Gastrocnemius medialis (tissue), 4 donors: ENCODE measurements around the gene PTPRN2. TPM values are rescaled to one million over a fixed set of nuclear protein-coding genes. Genes with fewer than 3 reads are reported as not detected.

Source experiments
- ATAC-seq, 2 donors: fragments of 150-250 bp; one replicate each; pipeline ENCODE4 v1.9.1; 2016
- DNase-seq, 2 donors: peaks; one replicate each; pipeline ENCODE4 v3.0.0-alpha.2; 2019
- H3K27ac ChIP-seq, 4 donors: fragments of 200-600 bp; sonication (generic); 1 replicate in 1 of 4; 2 replicates in 3 of 4; pipeline ENCODE4 v1.5.1; 2016 to 2018; ENCODE audit warnings: mild to moderate bottlenecking in 2 of 4, moderate library complexity in 1 of 4
- H3K27me3 ChIP-seq, 3 donors: fragments of 200-600 bp; sonication (generic) in 2 of 3; 1 replicate in 1 of 3; 2 replicates in 2 of 3; pipeline versions ENCODE4 v1.5.1 to v1.6.0; 2016 to 2019; ENCODE audit warnings: mild to moderate bottlenecking in 1 of 3, moderate library complexity in 1 of 3
- H3K36me3 ChIP-seq, 2 donors: fragments of 200-600 bp; sonication (generic) in 1 of 2; one replicate each; pipeline ENCODE4 v1.5.1; 2017 to 2018
- H3K4me1 ChIP-seq, 2 donors: fragments of 200-600 bp; sonication (generic) in 1 of 2; one replicate each; pipeline ENCODE4 v1.5.1; 2016 to 2017; ENCODE audit warnings: mild to moderate bottlenecking in 2 of 2
- H3K4me3 ChIP-seq, 4 donors: fragments of 200-600 bp; sonication (generic) in 3 of 4; 1 replicate in 1 of 4; 2 replicates in 3 of 4; pipeline ENCODE4 v1.5.1; 2016 to 2019; ENCODE audit warnings: mild to moderate bottlenecking in 2 of 4
- H3K9me3 ChIP-seq, 3 donors: fragments of 200-600 bp; sonication (generic) in 2 of 3; 1 replicate in 1 of 3; 2 replicates in 2 of 3; pipeline ENCODE4 v1.5.1; 2016 to 2019
- POLR2A ChIP-seq, 2 donors: fragments of 450-650 bp; IDR thresholded peaks; one replicate each; pipeline ENCODE4 v1.6.1; 2017; ENCODE audit warnings: antibody characterized with exemption in 2 of 2, mild to moderate bottlenecking in 2 of 2, moderate library complexity in 2 of 2
- in situ Hi-C, 4 donors: fragments of 200-750 bp; cut with MboI; loops; one replicate each; pipeline versions ENCODE4 v1.15.0 to v1.8.0; 2017; ENCODE audit warnings: low sequenced_read_pairs in 4 of 4
- intact Hi-C: fragments of 100-400 bp; cut with DNase I; formaldehyde crosslinking; loops from one replicate; pipeline ENCODE4 v1.15.1; 2023; ENCODE audit warnings: low total_unique reads
- total RNA-seq, 4 donors: library from RNA; depleted of rRNA; stranded (reverse); fragments of >200 nt; gene quantifications; one replicate each; pipeline versions ENCODE4 v1.1.0 to v1.2.3, GENCODE V29; 2016
- TF ChIP-seq, protein P1 (sequence below), 5 experiments: fragments of 450-650 bp in 3 of 5; fragments of 200-600 bp in 2 of 5; sonication (generic) in 2 of 5; IDR thresholded peaks in 4 of 5; conservative IDR thresholded peaks in 1 of 5; 1 replicate in 4 of 5; 2 replicates in 1 of 5; pipeline ENCODE4 v1.5.1; 2016 to 2019; ENCODE audit warnings: antibody characterized with exemption in 5 of 5, mild to moderate bottlenecking in 3 of 5, moderate library complexity in 3 of 5

Gene PTPRN2
- total RNA-seq, 4 donors from 2014 or later = 0.66 to 0.85 (median 0.81) TPM

GRCh38 chr7:157943561-157943960 lies 644.1 kb downstream of the PTPRN2 start:
- TF ChIP-seq, protein P1, sequence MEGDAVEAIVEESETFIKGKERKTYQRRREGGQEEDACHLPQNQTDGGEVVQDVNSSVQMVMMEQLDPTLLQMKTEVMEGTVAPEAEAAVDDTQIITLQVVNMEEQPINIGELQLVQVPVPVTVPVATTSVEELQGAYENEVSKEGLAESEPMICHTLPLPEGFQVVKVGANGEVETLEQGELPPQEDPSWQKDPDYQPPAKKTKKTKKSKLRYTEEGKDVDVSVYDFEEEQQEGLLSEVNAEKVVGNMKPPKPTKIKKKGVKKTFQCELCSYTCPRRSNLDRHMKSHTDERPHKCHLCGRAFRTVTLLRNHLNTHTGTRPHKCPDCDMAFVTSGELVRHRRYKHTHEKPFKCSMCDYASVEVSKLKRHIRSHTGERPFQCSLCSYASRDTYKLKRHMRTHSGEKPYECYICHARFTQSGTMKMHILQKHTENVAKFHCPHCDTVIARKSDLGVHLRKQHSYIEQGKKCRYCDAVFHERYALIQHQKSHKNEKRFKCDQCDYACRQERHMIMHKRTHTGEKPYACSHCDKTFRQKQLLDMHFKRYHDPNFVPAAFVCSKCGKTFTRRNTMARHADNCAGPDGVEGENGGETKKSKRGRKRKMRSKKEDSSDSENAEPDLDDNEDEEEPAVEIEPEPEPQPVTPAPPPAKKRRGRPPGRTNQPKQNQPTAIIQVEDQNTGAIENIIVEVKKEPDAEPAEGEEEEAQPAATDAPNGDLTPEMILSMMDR (IDR thresholded peaks at IDR 0.05 in 4 of 5, conservative IDR thresholded peaks at IDR 0.05 in 1 of 5) = no peak
- TF ChIP-seq POLR2A (IDR thresholded peaks at IDR 0.05) = no peak
- intact Hi-C loops (no loop called here), in situ Hi-C loops (no loop called here)
- Histone ChIP-seq H3K27ac (no peak overlapping the region), H3K27me3 (no peaks in the 10 kb centered on the region), H3K4me3 (no peak overlapping the region), H3K4me1 (no peaks in the 10 kb centered on the region), H3K9me3 (no peaks in the 10 kb centered on the region), H3K36me3 (no peaks in the 10 kb centered on the region)
- ATAC-seq (no peak), DNase-seq (no peak)

- in situ Hi-C loops (no loop called here), intact Hi-C loops (no loop called here)
- no peak for ATAC-seq
- H3K4me3 ChIP-seq = no peak overlapping the region
- no peaks in the 10 kb centered on the region for H3K9me3 ChIP-seq
- DNase-seq = no peak
- TF ChIP-seq, protein P1 (IDR thresholded peaks at IDR 0.05 in 4 of 5, conservative IDR thresholded peaks at IDR 0.05 in 1 of 5) = no peak
- no peak for TF ChIP-seq POLR2A (IDR thresholded peaks at IDR 0.05)
- H3K27ac ChIP-seq = no peak overlapping the region
- no peaks in the 10 kb centered on the region for H3K4me1 ChIP-seq
- H3K27me3 ChIP-seq = no peaks in the 10 kb centered on the region
- H3K36me3 ChIP-seq = no peaks in the 10 kb centered on the region
These were observed 646.4 kb downstream of the PTPRN2 start for GRCh38 chr7:157941210-157941609.

GRCh38 chr7:157940497-157940896 lies 647.1 kb downstream of the PTPRN2 start:
- ATAC-seq (no peak), DNase-seq (no peak)
- Histone ChIP-seq H3K36me3 (no peaks in the 10 kb centered on the region), H3K4me1 (no peaks in the 10 kb centered on the region), H3K27me3 (no peaks in the 10 kb centered on the region), H3K4me3 (no peak overlapping the region), H3K9me3 (no peaks in the 10 kb centered on the region), H3K27ac (no peak overlapping the region)
- no peak for TF ChIP-seq POLR2A (IDR thresholded peaks at IDR 0.05)
- TF ChIP-seq, protein P1 (IDR thresholded peaks at IDR 0.05 in 4 of 5, conservative IDR thresholded peaks at IDR 0.05 in 1 of 5) = no peak
- in situ Hi-C loops (no loop called here), intact Hi-C loops (no loop called here)

GRCh38 chr7:157938211-157938610 lies 649.4 kb downstream of the PTPRN2 start:
- Histone ChIP-seq H3K36me3 (no peaks in the 10 kb centered on the region), H3K4me3 (no peak overlapping the region), H3K4me1 (no peaks in the 10 kb centered on the region), H3K9me3 (no peaks in the 10 kb centered on the region), H3K27me3 (no peaks in the 10 kb centered on the region), H3K27ac (no peak overlapping the region)
- DNase-seq (no peak), ATAC-seq (no peak)
- in situ Hi-C loops = no loop called here
- intact Hi-C loops = no loop called here
- no peak for TF ChIP-seq POLR2A (IDR thresholded peaks at IDR 0.05)
- TF ChIP-seq, protein P1 (IDR thresholded peaks at IDR 0.05 in 4 of 5, conservative IDR thresholded peaks at IDR 0.05 in 1 of 5) = no peak

DNA sequence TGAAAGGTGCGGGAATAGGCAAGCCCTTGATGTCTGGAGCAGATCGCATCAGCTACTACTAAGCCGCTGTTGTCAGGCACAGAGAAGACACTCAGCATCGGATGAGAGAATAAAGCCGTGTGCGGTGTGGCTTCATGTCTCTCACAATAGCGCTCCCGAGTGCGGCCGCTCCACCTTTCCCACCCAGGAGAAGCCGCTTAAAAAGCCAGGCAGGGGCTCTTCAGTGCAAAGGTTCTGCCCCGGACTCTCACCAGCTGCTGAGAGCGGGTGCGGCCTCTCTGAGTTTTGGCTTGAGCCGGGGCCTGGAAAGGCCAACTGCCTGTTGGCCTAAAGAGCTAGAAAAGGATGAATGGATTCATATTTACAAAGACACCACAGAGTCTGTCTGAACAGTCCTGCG lies 650.2 kb downstream of the PTPRN2 start:
- TF ChIP-seq, protein P1 (IDR thresholded peaks at IDR 0.05 in 4 of 5, conservative IDR thresholded peaks at IDR 0.05 in 1 of 5) = no peak
- no peak for TF ChIP-seq POLR2A (IDR thresholded peaks at IDR 0.05)
- Histone ChIP-seq H3K36me3 (no peaks in the 10 kb centered on the region), H3K4me3 (no peak overlapping the region), H3K4me1 (no peaks in the 10 kb centered on the region), H3K9me3 (no peaks in the 10 kb centered on the region), H3K27ac (no peak overlapping the region), H3K27me3 (no peaks in the 10 kb centered on the region)
- no peak for ATAC-seq
- intact Hi-C loops = no loop called here
- in situ Hi-C loops = no loop called here
- no peak for DNase-seq
